HG02938 (cell line): Measurements from ENCODE around the gene RCAN1.
A peak's percentile ranks its signal among the peaks of the same experiment; 100 is the strongest.
"Not testable (repeated sequence)": the region's sequence is repeated elsewhere in the genome, so short reads cannot be mapped to it uniquely, and the experiment has no call there.

Experiments used
- ATAC-seq: cut with Tn5 transposase; IDR thresholded peaks from one replicate; pipeline ENCODE4 v1.9.1; 2021; ENCODE audit warnings: mild to moderate bottlenecking, moderate library complexity; ENCODE audit not compliant: unreplicated experiment

RCAN1 gene

DNA sequence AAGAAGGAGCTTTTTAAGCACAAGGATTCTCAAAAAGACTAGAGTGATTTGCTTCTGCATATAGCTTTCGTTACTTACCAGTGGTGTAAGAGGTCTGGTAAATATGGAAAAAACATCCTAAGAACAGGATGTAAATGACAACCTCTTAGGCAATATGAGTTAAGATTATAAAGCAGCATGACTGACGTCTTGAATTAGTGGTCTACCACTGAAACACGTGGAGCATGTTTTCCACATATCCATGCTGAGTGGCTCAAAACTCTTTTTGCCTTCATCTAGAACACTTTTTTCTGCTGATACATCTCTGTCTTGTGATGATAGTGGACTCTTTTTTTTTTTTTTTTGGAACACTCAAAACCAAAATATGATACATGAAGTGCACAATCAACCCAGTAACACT lies 44.6 kb downstream of the RCAN1 start:
- no peak for ATAC-seq

DNA sequence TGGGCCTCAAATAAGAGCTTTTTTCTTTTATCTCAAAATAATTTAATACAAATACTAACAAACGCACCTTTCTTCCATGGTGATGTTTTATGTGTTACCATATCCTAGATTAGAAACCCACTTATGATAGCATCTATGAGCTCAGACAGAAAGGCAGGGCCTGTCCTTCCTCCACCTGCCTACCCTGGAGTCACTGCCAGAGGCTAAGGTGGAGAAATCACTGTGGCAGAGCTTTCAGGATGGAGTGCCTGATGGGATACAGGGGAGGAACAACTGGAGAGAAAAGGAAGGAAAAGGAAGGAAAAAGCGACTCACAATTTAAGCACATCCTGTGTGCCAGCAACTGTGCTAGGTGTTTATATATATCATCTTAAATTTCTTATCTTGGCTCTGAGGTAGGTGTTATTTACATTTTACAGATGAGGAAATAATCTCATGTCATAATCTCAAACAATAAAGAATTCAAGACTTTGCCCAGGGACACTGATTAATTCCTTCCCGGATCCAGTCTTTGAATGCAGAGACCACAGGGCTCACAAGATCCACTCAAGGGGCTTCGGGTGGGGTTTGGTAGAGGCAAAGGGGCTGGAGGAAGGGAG lies 45.4 kb downstream of the RCAN1 start:
- ATAC-seq, result no peak

DNA sequence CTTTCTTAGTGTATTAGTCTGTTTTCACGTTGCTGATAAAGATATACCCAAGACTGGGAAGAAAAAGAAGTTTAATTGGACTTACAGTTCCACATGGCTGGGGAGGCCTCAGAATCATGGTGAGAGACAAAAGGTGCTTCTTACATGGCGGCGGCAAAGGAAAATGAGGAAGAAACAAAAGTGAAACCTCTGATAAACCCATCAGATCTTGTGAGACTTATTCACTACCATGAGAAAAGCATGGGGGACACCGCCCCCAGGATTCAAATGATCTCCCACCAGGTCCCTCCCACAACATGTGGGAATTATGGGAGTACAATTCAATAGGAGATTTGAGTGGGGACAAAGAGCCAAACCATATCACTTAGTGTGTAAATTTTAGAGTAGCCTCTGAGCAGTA lies 46.1 kb downstream of the RCAN1 start:
- not testable (repeated sequence) for ATAC-seq

DNA sequence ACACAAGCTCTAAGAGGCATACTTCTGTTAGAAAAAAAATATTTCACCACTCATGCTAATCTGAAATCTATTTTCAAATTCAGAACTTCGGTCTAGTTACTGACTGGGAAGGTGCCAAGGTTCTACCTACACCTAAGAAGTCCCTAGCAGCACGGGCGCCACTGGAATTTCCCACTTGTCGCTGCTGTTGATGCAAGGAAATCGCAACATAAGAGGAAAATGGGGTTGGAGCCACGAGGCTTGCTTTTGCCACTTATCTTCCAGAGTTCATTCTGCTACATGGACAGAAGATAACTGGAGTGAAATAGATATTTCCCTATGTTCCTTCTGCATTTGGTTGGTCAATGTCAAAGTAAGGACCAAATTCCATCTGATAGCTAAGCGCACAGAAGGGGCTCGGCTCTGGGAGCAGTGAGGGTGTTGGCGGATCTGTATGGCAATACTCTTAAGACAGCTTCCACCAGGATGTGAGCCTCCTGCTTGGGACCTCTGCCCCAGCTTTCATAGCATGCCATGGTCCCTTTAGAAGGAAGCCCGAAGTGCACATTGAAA lies 47.2 kb downstream of the RCAN1 start:
- ATAC-seq, result no peak

DNA sequence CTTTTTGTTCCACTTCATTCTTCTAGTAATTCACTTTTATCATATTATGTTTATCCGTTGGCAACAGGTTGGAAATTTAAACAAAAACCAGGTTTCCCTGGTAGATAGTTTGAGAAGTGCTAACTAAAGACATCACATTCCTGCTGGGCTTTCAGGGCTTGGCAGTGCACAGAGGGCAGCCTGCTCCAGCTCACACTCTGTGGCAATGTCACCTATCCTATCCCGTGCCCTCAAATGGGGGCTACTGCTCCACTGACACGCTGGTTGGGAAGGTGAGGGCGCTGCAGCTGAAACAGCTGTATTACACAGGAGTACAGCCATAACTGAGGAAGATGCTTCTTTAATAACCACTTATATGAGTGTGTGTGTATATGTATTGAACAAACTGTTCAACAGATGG lies 49.7 kb downstream of the RCAN1 start:
- ATAC-seq, result no peak

DNA sequence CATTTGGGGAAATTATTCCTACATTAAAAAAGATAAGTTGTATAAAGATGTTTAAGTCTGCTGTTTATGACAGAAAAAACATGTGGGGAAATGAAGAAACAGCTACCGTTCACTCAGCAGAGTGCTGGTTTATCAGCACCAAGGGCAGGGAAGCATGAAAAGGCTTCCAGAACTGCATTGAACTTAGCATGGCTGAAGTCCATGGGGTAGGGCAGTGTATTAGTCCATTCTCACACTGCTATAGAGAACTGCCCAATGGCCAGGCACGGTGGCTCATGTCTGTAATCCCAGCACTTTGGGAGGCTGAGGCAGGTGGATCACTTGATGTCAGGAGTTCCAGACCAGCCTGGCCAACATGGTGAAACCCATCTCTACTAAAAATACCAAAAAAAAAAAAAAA lies 51.5 kb downstream of the RCAN1 start:
- not testable (repeated sequence) for ATAC-seq

DNA sequence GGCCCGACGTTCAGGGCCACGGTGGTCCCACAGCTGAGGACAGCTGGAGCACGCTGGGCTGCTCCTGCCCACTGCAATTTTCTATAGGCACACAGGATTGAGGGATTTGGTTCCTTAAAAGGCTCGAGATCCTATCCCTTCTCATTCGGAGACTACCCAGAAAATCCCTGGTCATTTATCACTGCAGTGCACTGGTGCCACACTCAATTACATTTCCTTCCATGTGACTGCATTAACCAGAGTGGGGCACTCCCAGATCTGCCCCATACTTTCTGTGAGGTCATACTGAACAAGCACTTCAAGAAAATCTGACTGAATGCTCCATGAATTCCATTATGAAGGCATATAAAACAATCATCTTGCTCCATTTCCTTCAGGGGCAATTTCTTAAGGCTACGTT lies 53.1 kb downstream of the RCAN1 start:
- ATAC-seq, result no peak

DNA sequence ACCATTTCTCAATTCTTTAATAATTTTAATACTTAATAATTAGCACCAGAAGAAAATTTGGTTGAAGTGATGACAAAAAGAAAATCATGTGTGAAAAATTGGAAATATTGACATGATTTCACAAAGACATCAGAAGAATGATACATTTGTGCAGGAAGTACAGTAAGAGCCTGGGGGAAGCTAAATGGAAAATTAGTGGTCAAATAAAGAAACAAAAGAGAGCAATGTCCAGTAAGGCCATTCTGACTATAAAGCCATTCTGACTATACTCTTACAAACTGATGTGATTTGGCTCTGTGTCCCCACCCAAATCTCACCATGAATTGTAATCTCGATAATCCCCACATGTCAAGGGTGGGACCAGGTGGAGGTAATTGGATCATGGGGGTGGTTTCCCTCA lies 54.3 kb downstream of the RCAN1 start:
- ATAC-seq, result no peak

DNA sequence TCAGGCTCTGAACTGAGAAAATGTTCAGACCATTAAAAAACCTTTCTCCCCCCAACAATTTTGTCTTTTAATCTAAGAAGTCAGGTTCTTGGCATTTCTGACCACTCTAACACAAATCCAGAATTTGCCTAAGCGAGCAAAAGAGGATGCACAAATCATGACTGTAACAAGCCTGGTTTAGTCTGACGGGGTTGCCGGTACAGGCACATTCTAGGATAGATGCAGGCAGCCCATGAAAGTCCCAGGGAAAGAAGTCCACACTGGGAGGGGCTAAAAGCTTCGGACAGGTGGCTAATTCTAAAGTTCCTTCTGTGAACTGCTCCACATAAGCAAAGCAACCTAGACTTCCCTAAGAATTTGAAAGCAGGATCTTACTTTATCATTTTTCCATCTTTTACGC lies 54.9 kb downstream of the RCAN1 start:
- ATAC-seq, result no peak

DNA sequence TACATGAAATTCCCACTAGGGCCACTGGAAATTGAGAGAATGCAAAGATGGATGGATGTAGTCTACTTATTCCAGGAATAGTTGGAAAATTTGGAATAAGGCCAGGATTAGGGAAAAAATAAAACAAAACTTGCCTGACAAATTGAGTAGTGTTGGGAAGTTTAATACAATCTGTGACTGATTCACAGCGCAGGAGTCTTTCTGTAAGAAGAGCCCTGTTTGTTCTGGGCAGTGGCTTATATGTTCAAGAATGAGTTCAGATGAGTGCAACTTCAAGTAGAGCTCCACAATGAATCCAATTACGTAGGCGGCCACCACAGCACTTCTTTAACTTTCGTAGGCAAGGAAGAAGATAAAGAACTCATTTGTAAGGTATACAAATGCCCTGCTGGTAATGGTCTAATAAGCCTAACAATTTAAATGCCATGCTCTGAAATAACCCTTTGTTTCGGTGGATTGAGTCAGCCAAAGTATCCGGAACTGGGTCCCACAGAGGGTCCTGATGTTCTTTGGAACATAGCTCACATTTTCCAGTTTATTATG lies 55.8 kb downstream of the RCAN1 start:
- no peak for ATAC-seq

DNA sequence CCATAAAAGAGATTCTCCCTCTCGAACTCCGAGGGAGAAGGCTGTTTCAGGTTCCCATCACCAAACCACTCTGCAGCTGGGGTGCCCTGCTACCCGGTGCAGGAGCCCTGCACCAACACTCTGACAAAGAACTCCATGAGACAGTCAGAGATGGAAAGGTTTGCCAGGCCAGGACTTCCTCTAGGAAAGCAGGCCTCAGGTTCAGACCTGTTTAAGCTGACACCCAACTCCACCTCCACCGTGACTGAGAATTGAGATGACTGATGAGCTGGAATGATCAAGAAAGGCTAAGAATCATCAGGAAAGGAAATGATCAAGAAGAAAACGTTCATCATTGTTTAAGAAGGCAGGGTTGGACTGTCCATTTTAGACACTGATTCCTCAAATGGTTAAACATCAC lies 56.7 kb downstream of the RCAN1 start:
- no peak for ATAC-seq

DNA sequence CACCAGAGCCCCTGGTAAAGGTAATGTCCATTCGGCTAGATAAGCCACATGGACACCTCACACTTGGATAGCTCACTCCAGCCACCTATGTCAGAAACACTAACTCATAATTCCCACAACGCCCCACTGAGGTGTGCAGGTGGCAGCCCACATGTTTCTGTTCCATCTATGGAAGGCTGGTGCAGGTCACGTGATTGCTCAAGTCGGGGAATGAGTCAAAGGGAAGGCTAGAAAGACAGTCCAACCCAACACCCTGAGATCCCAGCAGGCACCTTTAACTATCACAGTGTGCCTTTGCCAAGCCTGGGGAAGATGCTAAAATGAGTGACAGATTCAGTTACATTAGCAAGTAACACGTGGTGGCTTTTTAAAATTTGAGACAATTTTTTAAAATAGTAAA lies 57.7 kb downstream of the RCAN1 start:
- no peak for ATAC-seq

DNA sequence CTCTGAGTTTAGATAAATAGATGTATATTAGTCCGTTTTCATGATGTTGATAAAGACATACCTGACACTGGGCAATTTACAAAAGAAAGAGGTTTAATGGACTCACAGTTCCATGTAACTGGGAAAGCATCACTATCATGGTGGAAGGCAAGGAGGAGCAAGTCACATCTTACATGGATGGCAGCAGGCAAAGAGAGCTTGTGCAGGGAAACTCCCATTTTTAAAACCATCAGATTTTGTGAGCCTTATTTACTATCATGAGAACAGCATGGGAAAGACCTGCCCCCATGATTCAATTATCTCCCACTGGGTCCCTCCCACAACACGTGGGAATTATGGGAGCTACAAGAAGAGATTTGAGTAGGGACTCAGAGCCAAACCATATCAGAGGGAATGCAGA lies 60.2 kb downstream of the RCAN1 start:
- ATAC-seq, result not testable (repeated sequence)

DNA sequence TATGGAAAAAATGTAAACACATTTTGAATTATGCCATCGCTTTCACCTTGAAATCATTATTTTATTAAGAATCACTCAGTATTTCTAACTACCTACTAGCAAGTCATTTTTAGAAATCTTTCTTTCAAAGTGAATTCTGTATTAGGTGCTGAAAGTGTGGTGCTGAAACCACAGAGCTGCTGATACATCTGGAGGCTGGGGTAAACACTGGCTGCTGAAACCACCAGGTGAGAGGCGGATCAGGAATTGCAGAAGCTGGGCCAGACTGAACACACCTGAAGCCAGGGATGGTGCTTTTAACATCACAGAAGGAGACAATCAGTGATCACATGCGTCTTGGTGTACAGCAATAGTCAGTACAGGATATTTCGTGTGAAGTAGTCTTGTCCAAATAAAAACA lies 60.7 kb downstream of the RCAN1 start:
- ATAC-seq, result no peak

DNA sequence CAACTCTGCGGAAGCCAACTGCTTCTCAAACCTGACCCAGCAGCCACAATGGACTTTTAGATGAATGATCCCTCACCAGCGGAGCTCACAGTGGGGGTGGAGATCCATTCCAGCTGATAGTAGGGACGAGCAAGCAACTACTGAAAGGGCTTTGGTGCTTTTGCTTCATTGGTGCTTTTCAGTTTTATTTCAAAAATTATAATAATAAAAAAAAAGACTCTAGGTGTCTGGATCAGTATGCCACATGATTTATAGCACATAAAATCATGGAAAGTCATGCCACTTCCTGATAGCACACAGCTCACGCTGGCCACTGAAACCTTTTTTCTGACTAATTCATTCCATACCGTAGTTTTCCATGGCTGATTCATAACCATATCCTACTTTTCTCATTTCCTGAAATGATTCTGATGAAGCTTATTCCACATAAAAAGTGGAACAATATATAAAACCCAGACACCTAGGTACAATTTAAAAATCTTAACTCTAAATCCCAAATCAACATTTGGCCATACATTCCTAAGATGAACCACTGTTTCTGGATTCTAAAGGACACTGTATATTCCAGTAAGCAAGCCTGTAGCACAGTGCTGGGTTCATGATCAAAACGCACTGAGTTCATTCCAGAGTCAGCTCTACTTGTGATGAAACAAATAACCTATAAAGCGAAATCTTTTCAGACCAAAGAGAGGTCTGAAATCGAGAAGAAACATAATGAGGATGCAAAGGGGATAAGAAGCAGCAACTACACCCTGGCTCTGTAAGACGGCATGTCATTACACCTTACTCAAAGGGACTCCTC lies 61.6 kb downstream of the RCAN1 start:
- ATAC-seq, result no peak

DNA sequence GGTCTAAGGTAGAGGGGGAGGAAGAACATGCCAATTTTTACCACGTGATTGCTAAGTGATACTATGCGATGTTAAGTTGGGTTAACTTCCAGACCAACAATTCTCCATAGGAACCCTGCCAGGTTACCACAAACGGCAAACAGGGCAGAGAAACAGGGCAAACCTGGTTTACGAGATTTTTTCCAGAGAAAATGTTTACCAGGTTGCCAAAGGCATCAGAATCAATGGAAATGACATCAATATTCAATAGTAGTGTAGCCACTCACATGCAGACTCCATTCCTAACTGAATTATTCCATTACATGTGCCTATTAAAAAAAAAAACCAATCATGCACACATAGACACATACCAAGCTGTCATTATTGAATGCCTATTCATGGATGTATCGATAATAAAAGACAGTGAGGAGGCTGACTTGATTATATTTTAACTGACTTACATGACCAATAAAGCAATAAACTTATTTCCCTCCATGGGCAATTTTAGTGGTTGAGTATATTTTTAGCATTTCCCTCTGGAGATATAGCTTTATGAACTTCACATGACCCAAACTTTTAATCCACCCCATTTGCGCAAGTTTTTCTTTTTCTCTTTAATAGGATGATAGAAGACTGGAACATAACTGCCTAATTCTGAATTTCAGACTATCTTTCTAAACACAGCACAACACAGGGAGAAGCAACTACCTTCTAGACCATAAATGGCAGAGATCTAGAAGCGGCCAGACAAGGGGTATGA lies 62.4 kb downstream of the RCAN1 start:
- no peak for ATAC-seq

DNA sequence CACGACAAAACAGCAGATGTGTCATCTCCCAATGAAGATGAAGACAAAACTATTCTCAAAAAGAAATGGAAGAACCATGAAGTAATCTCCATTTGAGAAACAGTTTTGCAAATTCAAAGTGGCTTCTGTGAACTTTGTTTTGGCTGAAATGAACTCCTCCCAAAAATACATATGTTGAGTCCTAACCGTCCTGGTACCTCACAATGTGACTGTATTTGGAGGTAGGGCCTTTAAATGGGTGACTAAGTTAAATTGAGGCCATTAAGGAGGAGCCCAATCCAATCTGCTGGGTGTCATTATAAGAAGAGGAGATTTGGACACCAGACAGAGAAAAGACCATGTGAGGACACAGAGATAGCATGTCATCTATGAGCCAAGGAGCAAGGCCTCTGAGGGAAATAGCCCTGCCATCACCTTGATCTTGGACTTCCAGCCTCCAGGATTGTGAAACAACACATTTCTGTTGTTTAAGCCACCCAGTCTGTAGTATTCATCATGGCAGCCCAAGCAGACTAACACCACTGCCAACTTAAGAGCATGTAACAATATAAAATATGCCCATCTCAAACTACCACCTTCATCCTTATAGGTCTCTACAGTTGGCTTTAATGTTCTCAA lies 64.6 kb downstream of the RCAN1 start:
- ATAC-seq, result no peak

DNA sequence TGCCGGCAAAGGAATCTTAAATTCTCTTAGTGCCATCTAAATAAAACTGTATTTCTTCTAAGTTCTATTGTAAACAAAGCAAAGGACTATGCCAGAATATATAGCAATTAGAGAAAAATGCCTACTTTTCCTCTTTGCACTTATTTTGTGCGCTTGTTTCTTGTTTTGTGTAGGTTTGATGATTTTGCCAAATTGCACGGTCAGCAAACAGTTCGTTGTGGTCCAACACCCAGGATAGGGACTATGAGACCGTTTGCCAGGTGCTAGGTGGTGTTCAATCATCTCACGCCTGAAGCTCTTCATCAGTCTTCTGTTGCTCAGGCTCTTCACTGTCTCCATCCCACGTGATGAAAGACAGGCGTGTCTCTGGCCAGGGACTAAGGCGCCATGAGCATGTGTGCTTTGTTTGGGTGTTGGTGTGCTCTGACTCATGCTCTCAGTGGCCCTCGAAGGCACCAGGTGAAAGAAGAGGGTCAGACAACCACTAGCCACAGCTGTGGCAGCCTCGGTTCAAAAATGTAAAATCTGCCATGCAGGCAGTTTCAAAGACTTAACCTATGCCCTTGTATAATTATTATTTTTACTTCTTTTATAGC lies 66.0 kb downstream of the RCAN1 start:
- ATAC-seq, result no peak

DNA sequence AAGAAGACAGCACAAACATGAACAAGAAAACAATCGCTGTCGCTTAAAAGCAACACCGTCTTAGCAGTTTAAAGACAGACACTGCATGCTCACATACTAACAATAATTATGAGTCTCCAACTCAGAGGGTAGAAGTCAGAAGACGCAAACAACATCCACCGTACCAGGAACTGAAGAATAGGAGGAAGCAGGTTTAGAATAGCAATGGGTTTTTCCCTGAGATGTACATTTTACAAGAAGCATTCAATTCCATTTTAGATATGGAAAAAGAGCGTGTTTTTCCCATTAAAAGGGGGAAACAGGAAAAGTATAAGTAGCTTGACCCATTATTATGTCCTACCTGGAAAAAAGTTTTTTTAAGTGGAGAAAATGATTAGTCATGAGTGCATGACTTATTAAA lies 68.4 kb downstream of the RCAN1 start:
- no peak for ATAC-seq

DNA sequence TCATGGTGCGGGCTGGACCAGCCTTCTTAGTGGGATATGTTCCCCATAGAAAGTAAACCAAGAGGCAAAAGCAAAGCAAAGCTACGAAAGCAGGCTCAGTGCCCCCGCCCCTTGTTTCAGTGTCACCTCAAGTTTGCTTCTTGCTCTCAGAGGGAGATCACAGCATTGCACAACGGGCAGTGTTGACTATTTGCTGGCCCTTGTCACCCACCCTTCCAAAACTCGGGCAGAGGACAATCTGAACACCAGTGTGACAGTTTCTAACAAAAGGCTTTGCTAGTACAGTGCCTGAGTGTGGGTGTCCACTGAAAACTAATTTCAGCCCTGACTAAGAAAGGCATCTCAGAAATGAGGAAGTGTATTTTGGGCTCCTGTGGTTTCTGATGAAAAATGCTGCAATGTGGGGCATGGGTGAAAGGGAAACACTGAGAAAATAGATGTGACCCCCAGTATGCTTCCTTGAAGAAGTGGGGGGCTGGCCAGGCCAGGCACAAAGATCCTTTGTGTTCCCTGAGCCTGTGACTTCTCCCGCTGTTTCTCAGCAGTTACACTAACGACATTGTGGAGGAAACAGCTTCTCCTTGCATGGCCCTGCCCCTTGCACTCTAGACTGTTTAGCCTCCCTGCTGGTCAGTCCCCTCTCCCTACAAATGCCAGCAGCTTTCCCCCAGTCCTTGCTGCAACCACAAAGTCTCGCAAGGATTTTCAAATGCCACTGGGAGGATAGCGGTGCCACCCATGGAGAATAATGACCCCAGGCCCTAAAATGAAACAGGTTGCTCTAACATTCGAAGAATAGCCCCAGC lies 69.6 kb downstream of the RCAN1 start:
- peak; percentile 89 for ATAC-seq
